Pancreas (tissue), 10 donors: ENCODE measurements around the gene CCDC144A. TPM values are rescaled to one million over a fixed set of nuclear protein-coding genes. Genes with fewer than 3 reads are reported as not detected.
"Not testable (repeated sequence)": the region's sequence is repeated elsewhere in the genome, so short reads cannot be mapped to it uniquely, and the experiment has no call there.

Experiments used
- ATAC-seq, 4 donors: fragments of 200-7000 bp; cut with Tn5 transposase; one replicate each; pipeline versions ENCODE4 v1.8.0 to v1.9.1; 2020; ENCODE audit warnings: mild to moderate bottlenecking in 4 of 4, moderate library complexity in 4 of 4
- DNase-seq, 6 donors: peaks; one replicate each; pipeline ENCODE4 v3.0.0-alpha.2; 2020
- FAIRE-seq: peaks from 2 replicates; lab custom pipeline; 2012; peaks lifted over from hg19 to GRCh38; lab: Jason Lieb, UNC
- H3K27ac ChIP-seq, 4 donors: fragments of 200-600 bp; sonication (generic); 1 replicate in 3 of 4; 2 replicates in 1 of 4; pipeline versions ENCODE4 v1.5.0 to v1.8.0; 2020
- H3K27me3 ChIP-seq, 4 donors: fragments of 200-600 bp; one replicate each; pipeline ENCODE4 v1.8.0; 2021
- H3K36me3 ChIP-seq, 3 donors: fragments of 200-600 bp; sonication (generic) in 1 of 3; one replicate each; pipeline versions ENCODE4 v1.5.0 to v1.8.0; 2020 to 2021
- H3K4me1 ChIP-seq, 3 donors: fragments of 200-600 bp; one replicate each; pipeline ENCODE4 v1.8.0; 2021
- H3K4me3 ChIP-seq, 4 donors: fragments of 200-600 bp; sonication (generic) in 2 of 4; one replicate each; pipeline versions ENCODE4 v1.5.0 to v1.8.0; 2020 to 2021
- H3K9me3 ChIP-seq, 4 donors: fragments of 200-600 bp; one replicate each; pipeline ENCODE4 v1.8.0; 2021
- WGBS, 2 donors: extraction: QIAGEN DNeasy Blood & Tissue Kit; methylation state at CpG; one replicate each; pipeline ENCODE4 v1.1.7; 2013; 5-methylcytosine and 5-hydroxymethylcytosine counted together
- intact Hi-C, 3 donors: fragments of 100-400 bp; cut with DNase I; formaldehyde crosslinking; loops; one replicate each; pipeline versions ENCODE4 v1.11.1 to v1.14.2; 2022
- polyA plus RNA-seq, 2 donors: library from polyadenylated mRNA; stranded (reverse); fragments of 200-250 nt; gene quantifications; one replicate each; pipeline ENCODE4 v1.2.3, GENCODE V29; 2013
- total RNA-seq, 6 donors: library from RNA; stranded (reverse); fragmentation: NEBNext Ultra II Directional in 4 of 6; extraction: Animal tissue kit (Norgen Biotek cat#: 25700) in 4 of 6; gene quantifications; one replicate each; pipeline versions ENCODE4 v1.2.1 to v1.2.4, GENCODE V29; 2021 to 2023
- TF ChIP-seq, protein P1 (sequence below), 4 donors: fragments of 200-600 bp; sonication (generic) in 3 of 4; IDR thresholded peaks; one replicate each; pipeline versions ENCODE4 v1.5.0 to v1.8.0; 2021; ENCODE audit warnings: antibody characterized with exemption in 4 of 4
- donor health status: healthy with polysubstance abuse.
- donor health status: DM: no; HTN: no; CAD: no; lungs with moderate emphysema.
- donor health status: DM: no; HTN: no; CAD: no.
- donor health status: control.
- donor health status: control.
- donor health status: Bipolar disorder and iron deficiency.
- donor health status: DM: yes; HTN: yes; CAD: no.
- donor health status: DM: no; HTN: no; CAD: no.
- donor health status: DM: no; HTN: no; CAD: no.
- donor health status: DM: yes; HTN: yes; CAD: no.

The CCDC144A gene
- total and polyA plus RNA-seq, 8 donors, result 0.28 to 10.3 (median 2.4) TPM

GRCh38 chr17:16751224-16751923 is 61.3 kb downstream of the CCDC144A start:
- H3K27me3 ChIP-seq, H3K36me3 ChIP-seq, H3K27ac ChIP-seq, FAIRE-seq, intact Hi-C loops, H3K4me3 ChIP-seq, H3K4me1 ChIP-seq, H3K9me3 ChIP-seq: not testable (repeated sequence)
- WGBS, 2 donors, result 41 to 60% methylated on average over 8 to 9 of the region's 10 CpGs
- DNase-seq, result peak in 1 of 6 donors; percentile 22
- peak; percentile 56 to 89 (median 82) for ATAC-seq
- TF ChIP-seq, protein P1, sequence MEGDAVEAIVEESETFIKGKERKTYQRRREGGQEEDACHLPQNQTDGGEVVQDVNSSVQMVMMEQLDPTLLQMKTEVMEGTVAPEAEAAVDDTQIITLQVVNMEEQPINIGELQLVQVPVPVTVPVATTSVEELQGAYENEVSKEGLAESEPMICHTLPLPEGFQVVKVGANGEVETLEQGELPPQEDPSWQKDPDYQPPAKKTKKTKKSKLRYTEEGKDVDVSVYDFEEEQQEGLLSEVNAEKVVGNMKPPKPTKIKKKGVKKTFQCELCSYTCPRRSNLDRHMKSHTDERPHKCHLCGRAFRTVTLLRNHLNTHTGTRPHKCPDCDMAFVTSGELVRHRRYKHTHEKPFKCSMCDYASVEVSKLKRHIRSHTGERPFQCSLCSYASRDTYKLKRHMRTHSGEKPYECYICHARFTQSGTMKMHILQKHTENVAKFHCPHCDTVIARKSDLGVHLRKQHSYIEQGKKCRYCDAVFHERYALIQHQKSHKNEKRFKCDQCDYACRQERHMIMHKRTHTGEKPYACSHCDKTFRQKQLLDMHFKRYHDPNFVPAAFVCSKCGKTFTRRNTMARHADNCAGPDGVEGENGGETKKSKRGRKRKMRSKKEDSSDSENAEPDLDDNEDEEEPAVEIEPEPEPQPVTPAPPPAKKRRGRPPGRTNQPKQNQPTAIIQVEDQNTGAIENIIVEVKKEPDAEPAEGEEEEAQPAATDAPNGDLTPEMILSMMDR (IDR thresholded peaks at IDR 0.05), result peak in 3 of 4 donors; percentile 12 to 18 (median 17)

- H3K27me3 ChIP-seq, DNase-seq, H3K9me3 ChIP-seq, intact Hi-C loops, FAIRE-seq, H3K4me1 ChIP-seq, H3K27ac ChIP-seq, H3K36me3 ChIP-seq, H3K4me3 ChIP-seq: not testable (repeated sequence)
- ATAC-seq, result peak in 3 of 4 donors; percentile 14 to 32 (median 29)
- WGBS, 2 donors, result 87 to 92% methylated on average over 9 to 10 of the region's 10 CpGs
Measured at GRCh38 chr17:16751924-16752287, 61.9 kb downstream of the CCDC144A start.

GRCh38 chr17:16757520-16757919 is 67.5 kb downstream of the CCDC144A start:
- H3K9me3 ChIP-seq, H3K4me1 ChIP-seq, H3K4me3 ChIP-seq, intact Hi-C loops, H3K36me3 ChIP-seq, H3K27me3 ChIP-seq, H3K27ac ChIP-seq, FAIRE-seq, ATAC-seq: not testable (repeated sequence)
- 86 to 100% methylated on average over 3 of the region's 3 CpGs for WGBS, 2 donors
- DNase-seq, result peak in 2 of 6 donors; percentile 6 to 10

DNA sequence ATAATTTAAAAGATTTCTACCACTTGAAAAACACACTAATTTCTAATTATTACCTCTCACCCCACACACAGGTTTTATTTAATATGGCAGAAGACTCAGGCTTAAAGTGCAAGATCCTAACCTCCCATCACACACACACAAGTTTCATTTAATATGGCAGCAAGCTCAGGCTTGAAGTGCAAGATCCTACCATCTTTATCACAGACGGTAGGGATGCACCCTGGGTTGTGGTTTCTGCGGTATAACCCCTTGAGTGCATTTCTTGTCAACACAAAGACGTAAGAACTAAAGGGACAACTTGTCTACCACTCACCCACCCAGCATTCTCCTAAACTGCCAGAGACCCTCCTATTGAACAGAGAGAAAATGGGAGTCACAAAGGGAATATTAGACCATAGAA is 68.1 kb downstream of the CCDC144A start:
- H3K4me3 ChIP-seq, H3K27ac ChIP-seq, FAIRE-seq, H3K4me1 ChIP-seq, H3K27me3 ChIP-seq, DNase-seq, ATAC-seq, H3K9me3 ChIP-seq, H3K36me3 ChIP-seq, intact Hi-C loops: not testable (repeated sequence)
- 82 to 92% methylated on average over 3 of the region's 3 CpGs for WGBS, 2 donors

DNA sequence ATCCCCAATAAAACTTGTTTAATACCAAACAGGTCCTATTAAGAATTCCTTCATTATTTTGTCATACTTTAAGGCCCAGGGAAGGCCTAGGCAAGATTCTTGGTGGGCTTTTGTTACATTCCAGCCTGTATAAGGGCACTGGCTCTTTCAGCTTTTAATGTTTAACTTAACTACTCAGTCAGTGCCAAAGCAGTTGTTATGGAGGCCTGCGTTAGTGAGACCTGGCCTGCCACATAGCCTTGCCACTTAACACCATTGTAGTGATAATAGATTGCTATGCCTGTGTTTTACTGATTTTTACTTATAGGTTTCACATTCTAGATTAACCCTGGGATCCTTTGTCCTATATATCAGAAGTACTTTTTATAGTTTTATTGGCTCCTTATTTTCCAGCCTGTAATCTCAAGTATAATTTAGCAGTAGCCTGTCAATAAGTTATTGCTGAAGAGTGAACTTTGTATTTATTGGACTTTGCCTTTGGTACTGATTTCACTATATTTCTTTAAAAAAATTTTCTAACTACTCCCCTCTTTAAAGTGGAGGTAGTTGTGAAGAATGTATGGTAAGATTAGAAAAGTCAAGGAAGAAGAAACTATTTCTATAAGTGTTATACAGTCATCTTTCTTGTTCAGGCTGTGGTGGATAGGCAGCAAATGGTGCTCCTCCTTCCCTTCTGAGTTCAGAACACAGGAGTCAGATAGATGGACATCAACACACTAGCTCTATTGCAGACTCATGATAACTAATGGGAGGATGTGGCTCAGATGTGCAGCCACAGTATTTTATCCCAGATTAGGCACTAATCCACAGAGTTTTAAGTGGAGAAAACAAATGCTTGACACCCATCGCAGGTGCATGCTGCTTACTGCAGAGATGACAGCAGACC is 78.5 kb downstream of the CCDC144A start:
- H3K27me3 ChIP-seq, H3K9me3 ChIP-seq, H3K4me3 ChIP-seq, H3K36me3 ChIP-seq, DNase-seq, H3K4me1 ChIP-seq, H3K27ac ChIP-seq, intact Hi-C loops: not testable (repeated sequence)
- peak; percentile 80 for FAIRE-seq
- 50% methylated on average over 2 of the region's 2 CpGs; no CpG with 5 or more reads in 1 of the 2 donors for WGBS, 2 donors
- peak in 3 of 4 donors; percentile 75 to 88 (median 77) for ATAC-seq

- H3K4me1 ChIP-seq, H3K36me3 ChIP-seq, H3K4me3 ChIP-seq, FAIRE-seq, H3K27me3 ChIP-seq, intact Hi-C loops, DNase-seq, H3K27ac ChIP-seq, H3K9me3 ChIP-seq, ATAC-seq: not testable (repeated sequence)
- WGBS, 2 donors, result 44 to 85% methylated on average over 2 of the region's 4 CpGs
Measured at GRCh38 chr17:16772394-16773145, 82.5 kb downstream of the CCDC144A start.

- DNase-seq, H3K27ac ChIP-seq, H3K27me3 ChIP-seq, H3K4me3 ChIP-seq, H3K4me1 ChIP-seq, H3K9me3 ChIP-seq, ATAC-seq, FAIRE-seq, H3K36me3 ChIP-seq, intact Hi-C loops: not testable (repeated sequence)
- WGBS, 2 donors, result no CpG with 5 or more reads among the region's 2 CpGs
Measured at GRCh38 chr17:16773146-16773522, 83.1 kb downstream of the CCDC144A start.

DNA sequence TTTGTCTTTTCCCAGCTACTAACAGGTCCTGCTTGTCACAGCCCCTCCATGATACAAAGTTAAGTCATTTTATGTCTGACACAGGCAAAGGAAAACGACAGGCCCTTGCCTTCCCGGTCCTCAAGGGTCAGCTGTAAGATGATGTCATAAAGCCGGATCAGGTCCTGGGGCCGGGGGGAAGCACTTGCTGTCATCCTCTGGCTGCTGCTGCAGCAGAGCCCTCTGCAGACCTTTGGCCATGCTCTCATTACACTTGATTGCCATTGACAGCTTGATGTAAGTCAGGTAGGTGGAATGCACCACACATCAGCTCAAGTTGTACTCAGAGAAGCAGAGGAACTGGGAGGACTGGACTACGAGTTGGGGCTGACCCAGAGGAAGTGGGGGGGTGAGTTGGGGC is 97.8 kb downstream of the CCDC144A start:
- H3K36me3 ChIP-seq, H3K27me3 ChIP-seq, ATAC-seq, H3K9me3 ChIP-seq, H3K4me1 ChIP-seq, H3K27ac ChIP-seq, intact Hi-C loops, DNase-seq, H3K4me3 ChIP-seq, FAIRE-seq: not testable (repeated sequence)
- 61 to 65% methylated on average over 5 of the region's 5 CpGs for WGBS, 2 donors

DNA sequence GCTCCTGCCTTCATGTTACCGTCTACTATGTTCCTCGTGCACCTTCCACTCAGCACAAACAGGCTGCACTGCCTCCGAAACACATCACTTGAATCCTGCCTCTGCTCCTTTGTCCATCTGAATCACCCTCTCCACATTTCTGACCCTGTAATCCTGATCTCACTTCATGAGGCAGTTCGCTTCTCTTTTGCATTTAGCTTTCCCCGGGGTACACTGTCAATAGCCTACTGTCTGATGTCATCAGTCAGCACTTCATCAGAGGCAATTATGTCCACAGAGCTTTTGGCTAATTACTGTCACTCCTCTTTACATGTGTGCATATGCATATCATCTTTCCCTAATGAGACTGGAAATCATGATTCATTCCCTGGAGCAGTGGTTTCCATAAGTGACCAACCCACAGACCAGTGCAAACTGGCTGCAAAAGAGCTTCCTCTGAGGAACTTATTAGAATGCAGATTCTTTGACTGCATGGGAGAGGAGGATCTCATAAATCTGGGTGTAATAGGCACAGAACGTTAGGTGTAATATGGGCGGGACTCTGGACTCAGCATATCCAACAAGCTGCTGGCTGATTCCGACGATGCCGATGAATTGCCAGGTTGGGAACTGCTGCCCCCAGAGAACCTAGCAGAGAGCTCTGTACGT is 99.0 kb downstream of the CCDC144A start:
- H3K9me3 ChIP-seq, H3K27me3 ChIP-seq, H3K4me3 ChIP-seq, FAIRE-seq, intact Hi-C loops, H3K27ac ChIP-seq, H3K36me3 ChIP-seq, H3K4me1 ChIP-seq, ATAC-seq, DNase-seq: not testable (repeated sequence)
- WGBS, 2 donors, result 84% methylated on average over 4 to 7 of the region's 11 CpGs

DNA sequence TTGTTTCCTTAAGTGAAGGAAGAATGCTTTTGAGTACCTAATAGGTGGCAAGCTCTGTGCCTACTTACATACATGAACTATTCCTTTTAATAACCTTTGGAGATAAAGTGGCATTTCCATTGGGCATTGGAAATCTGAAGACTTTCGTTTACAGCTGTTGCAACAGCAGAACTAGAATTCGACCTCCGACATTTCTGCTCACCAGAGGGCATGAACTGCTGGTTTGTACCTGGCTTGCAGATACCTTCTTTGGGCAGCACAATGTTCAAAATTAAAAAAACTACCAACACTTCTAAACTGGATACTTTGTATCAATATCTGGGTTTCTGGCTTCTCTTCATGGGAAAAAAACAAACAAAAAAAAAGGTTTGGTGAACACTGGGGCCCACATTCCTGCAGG is 99.6 kb downstream of the CCDC144A start:
- H3K4me1 ChIP-seq, H3K27ac ChIP-seq, ATAC-seq, H3K9me3 ChIP-seq, DNase-seq, H3K27me3 ChIP-seq, H3K4me3 ChIP-seq, FAIRE-seq, intact Hi-C loops, H3K36me3 ChIP-seq: not testable (repeated sequence)
- 77 to 84% methylated on average over 3 of the region's 3 CpGs for WGBS, 2 donors
